HepG2 (cell line): Measurements from ENCODE around the gene CNTD1. TPM values are rescaled to one million over a fixed set of nuclear protein-coding genes. Genes with fewer than 3 reads are reported as not detected.

ENCODE experiments used
- CEBPG ChIP-seq: IDR thresholded peaks from 2 replicates; pipeline ENCODE4 v1.6.1; 2016
- IKZF5 ChIP-seq: IDR thresholded peaks from 2 replicates; pipeline ENCODE4 v1.6.1; 2018; ENCODE audit warnings: missing genetic modification reagents, mild to moderate bottlenecking, missing compliant biosample characterization
- IRF1 ChIP-seq: sonication (generic); formaldehyde crosslinking; IDR thresholded peaks from 2 replicates; pipeline ENCODE4 v1.4.0; 2020; ENCODE audit warnings: low read depth, mild to moderate bottlenecking, missing genetic modification reagents
- MTF2 ChIP-seq: sonication (generic); formaldehyde crosslinking; IDR thresholded peaks from 2 replicates; pipeline ENCODE4 v1.5.0; 2020; ENCODE audit warnings: missing genetic modification reagents, borderline replicate concordance
- NFE2L2 ChIP-seq: fragments of 150-350 bp; IDR thresholded peaks from 2 replicates; pipeline ENCODE4 v1.6.1; 2014; ENCODE audit warnings: low read length
- NR2C2 ChIP-seq: sonication (generic); formaldehyde crosslinking; IDR thresholded peaks from 2 replicates; pipeline ENCODE4 v1.4.0; 2020; ENCODE audit warnings: missing genetic modification reagents, mild to moderate bottlenecking, moderate library complexity, borderline replicate concordance
- RBM22 ChIP-seq: fragments of 200-400 bp; formaldehyde crosslinking; optimal IDR thresholded peaks from 2 replicates; pipeline ENCODE3; 2017; ENCODE audit warnings: mild to moderate bottlenecking, low read length, moderate library complexity
- WIZ ChIP-seq: sonication (generic); formaldehyde crosslinking; IDR thresholded peaks from 2 replicates; pipeline ENCODE4 v1.5.1; 2020; ENCODE audit warnings: mild to moderate bottlenecking, missing genetic modification reagents
- YY1 ChIP-seq: IDR thresholded peaks from 2 replicates; pipeline ENCODE4 v1.6.1; 2011; ENCODE audit warnings: low read length, low read depth, moderate library complexity, mild to moderate bottlenecking; ENCODE audit not compliant: insufficient read depth, insufficient replicate concordance
- ZBTB21 ChIP-seq: sonication (generic); formaldehyde crosslinking; IDR thresholded peaks from 2 replicates; pipeline ENCODE4 v1.4.0; 2020; ENCODE audit warnings: missing genetic modification reagents
- ZMYM4 ChIP-seq: sonication (generic); formaldehyde crosslinking; IDR thresholded peaks from 2 replicates; pipeline ENCODE4 v1.8.1; 2023; ENCODE audit warnings: mild to moderate bottlenecking, missing genetic modification reagents
- ZNF652 ChIP-seq: IDR thresholded peaks from 2 replicates; pipeline ENCODE4 v1.6.1; 2016; ENCODE audit warnings: low read depth, borderline replicate concordance
- ZNF761 ChIP-seq: sonication (generic); formaldehyde crosslinking; conservative IDR thresholded peaks from 2 replicates; pipeline ENCODE4 v1.4.0; 2020; ENCODE audit warnings: mild to moderate bottlenecking, missing genetic modification reagents
- polyA plus RNA-seq, 8 experiments: library from polyadenylated mRNA; depleted of rRNA in 3 of 8; stranded (reverse) in 7 of 8; unstranded in 1 of 8; fragments of >200 nt; fragmentation: Illumina TruSeq in 4 of 8; extraction: Trizol in 4 of 8; gene quantifications; 2 replicates each; pipeline versions ENCODE4 v1.2.1 to v1.2.3, GENCODE V29; 2011 to 2016; ENCODE audit warnings: low read depth in 4 of 8, missing spikeins in 1 of 8, mixed read lengths in 1 of 8; ENCODE audit not compliant: insufficient read depth in 1 of 8
- total RNA-seq, 5 experiments: library from RNA; depleted of rRNA; stranded (reverse); fragments of >200 nt; fragmentation: Illumina TruSeq; extraction: Trizol; gene quantifications; 2 replicates each; pipeline ENCODE4 v1.2.3, GENCODE V29; 2016; ENCODE audit warnings: low read depth in 1 of 5
- TF ChIP-seq, protein P1 (sequence below): IDR thresholded peaks from 2 replicates; pipeline ENCODE4 v1.6.1; 2016; ENCODE audit warnings: missing compliant biosample characterization, missing genetic modification reagents, borderline replicate concordance
- TF ChIP-seq, protein P2 (sequence below): sonication (generic); formaldehyde crosslinking; IDR thresholded peaks from 2 replicates; pipeline ENCODE4 v1.4.0; 2020; ENCODE audit warnings: missing genetic modification reagents, borderline replicate concordance
- TF ChIP-seq, protein P3 (sequence below): IDR thresholded peaks from 2 replicates; pipeline ENCODE4 v1.6.1; 2012; ENCODE audit warnings: inconsistent platforms
- TF ChIP-seq, protein P4 (sequence below), 2 experiments: sonication (generic) in 1 of 2; formaldehyde crosslinking in 1 of 2; IDR thresholded peaks; 2 replicates each; pipeline versions ENCODE4 v1.6.1 to v1.9.0; 2014 to 2022; ENCODE audit warnings: antibody characterized with exemption in 1 of 2, borderline replicate concordance in 1 of 2, inconsistent platforms in 1 of 2, low read depth in 1 of 2, missing genetic modification reagents in 1 of 2

CNTD1 gene
- total and polyA plus RNA-seq, 2 of the 13 experiments (the other 11 are each of a cell fraction or from before 2014, with no cell fraction given) = 0.11 to 0.15 TPM

DNA sequence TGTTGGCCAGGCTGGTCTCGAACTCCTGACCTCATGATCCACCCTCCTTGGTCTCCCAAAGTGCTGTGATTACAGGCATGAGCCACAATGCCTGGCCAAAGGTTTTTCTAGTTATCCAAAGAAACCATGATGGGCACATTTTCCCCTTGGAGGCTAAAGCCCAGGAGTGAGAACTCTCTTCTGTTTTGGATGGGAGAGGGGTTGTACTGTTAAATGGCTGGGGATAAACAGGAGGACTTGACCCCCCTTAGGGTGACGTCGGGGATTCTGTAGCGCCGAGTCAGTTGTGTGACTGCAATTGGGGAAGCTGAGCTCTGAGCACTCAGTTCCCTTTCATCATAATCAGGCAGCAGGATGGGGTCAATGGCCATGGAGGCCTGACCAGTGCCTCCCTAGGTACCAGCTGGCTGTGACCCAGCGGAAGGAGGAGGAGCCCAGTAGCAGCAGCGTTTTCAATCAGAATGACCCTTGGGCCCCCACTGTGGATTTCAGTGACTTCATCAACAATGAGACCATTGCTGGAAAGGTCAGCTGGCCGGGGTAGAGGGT is 56.5 kb downstream of the CNTD1 start (continued):
- TF ChIP-seq MTF2 (CRISPR knock-in tag) (no peak), WIZ (CRISPR knock-in tag) (no peak), CEBPG (CRISPR knock-in tag) (peak; percentile 58; the same call in 1 of the 2 replicates), YY1 (peak; percentile 42), ZBTB21 (CRISPR knock-in tag) (peak; percentile 35; the same call in 1 of the 2 replicates), ZNF761 (CRISPR knock-in tag) (0 out of 2 replicates have a peak, but pooled peaks have one; percentile 13), ZNF652 (CRISPR knock-in tag) (0 out of 2 replicates have a peak, but pooled peaks have one; percentile 7), IRF1 (CRISPR knock-in tag) (no peak; the same call in 1 of the 2 replicates), ZMYM4 (peak; percentile 59; the same call in 1 of the 2 replicates), NFE2L2 (no peak), RBM22 (no peak), NR2C2 (CRISPR knock-in tag) (peak; percentile 84), IKZF5 (0 out of 2 replicates have a peak, but pooled peaks have one; percentile 60)
- TF ChIP-seq, protein P1, sequence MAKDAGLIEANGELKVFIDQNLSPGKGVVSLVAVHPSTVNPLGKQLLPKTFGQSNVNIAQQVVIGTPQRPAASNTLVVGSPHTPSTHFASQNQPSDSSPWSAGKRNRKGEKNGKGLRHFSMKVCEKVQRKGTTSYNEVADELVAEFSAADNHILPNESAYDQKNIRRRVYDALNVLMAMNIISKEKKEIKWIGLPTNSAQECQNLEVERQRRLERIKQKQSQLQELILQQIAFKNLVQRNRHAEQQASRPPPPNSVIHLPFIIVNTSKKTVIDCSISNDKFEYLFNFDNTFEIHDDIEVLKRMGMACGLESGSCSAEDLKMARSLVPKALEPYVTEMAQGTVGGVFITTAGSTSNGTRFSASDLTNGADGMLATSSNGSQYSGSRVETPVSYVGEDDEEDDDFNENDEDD (CRISPR knock-in tag) = no peak
- TF ChIP-seq, protein P2, sequence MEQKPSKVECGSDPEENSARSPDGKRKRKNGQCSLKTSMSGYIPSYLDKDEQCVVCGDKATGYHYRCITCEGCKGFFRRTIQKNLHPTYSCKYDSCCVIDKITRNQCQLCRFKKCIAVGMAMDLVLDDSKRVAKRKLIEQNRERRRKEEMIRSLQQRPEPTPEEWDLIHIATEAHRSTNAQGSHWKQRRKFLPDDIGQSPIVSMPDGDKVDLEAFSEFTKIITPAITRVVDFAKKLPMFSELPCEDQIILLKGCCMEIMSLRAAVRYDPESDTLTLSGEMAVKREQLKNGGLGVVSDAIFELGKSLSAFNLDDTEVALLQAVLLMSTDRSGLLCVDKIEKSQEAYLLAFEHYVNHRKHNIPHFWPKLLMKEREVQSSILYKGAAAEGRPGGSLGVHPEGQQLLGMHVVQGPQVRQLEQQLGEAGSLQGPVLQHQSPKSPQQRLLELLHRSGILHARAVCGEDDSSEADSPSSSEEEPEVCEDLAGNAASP = peak; percentile 71; the same call in 1 of the 2 replicates
- TF ChIP-seq, protein P3, sequence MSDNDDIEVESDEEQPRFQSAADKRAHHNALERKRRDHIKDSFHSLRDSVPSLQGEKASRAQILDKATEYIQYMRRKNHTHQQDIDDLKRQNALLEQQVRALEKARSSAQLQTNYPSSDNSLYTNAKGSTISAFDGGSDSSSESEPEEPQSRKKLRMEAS = peak; percentile 44
- TF ChIP-seq, protein P4, sequence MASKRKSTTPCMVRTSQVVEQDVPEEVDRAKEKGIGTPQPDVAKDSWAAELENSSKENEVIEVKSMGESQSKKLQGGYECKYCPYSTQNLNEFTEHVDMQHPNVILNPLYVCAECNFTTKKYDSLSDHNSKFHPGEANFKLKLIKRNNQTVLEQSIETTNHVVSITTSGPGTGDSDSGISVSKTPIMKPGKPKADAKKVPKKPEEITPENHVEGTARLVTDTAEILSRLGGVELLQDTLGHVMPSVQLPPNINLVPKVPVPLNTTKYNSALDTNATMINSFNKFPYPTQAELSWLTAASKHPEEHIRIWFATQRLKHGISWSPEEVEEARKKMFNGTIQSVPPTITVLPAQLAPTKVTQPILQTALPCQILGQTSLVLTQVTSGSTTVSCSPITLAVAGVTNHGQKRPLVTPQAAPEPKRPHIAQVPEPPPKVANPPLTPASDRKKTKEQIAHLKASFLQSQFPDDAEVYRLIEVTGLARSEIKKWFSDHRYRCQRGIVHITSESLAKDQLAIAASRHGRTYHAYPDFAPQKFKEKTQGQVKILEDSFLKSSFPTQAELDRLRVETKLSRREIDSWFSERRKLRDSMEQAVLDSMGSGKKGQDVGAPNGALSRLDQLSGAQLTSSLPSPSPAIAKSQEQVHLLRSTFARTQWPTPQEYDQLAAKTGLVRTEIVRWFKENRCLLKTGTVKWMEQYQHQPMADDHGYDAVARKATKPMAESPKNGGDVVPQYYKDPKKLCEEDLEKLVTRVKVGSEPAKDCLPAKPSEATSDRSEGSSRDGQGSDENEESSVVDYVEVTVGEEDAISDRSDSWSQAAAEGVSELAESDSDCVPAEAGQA (IDR thresholded peaks at IDR 0.05; ENCODE audit: low read depth) = peak; percentile 61; the same call in 1 of the 2 replicates
- TF ChIP-seq, protein P4 (CRISPR knock-in tag; IDR thresholded peaks at IDR 0.05; ENCODE audit: borderline replicate concordance) = no peak
